Stimulated activated CD4-positive, alpha-beta T cell treated with anti-CD3 and anti-CD28 coated beads, Interleukin-1b, Interleukin-23, amount 100 ng/mL, for 4 hours (primary cell): ENCODE measurements around the gene HSD11B2.

Experiments used
- DNase-seq, 2 donors: peaks; one replicate each; pipeline ENCODE4 v3.0.0-alpha.2; 2020; ENCODE audit warnings: low read depth in 2 of 2

The HSD11B2 gene

GRCh38 chr16:67451061-67451703, 20.3 kb downstream of the HSD11B2 start:
- no peak for DNase-seq

- DNase-seq, result no peak
Measured at GRCh38 chr16:67451704-67452435, 20.9 kb downstream of the HSD11B2 start.

GRCh38 chr16:67454104-67454503, 23.2 kb downstream of the HSD11B2 start:
- DNase-seq, result no peak

GRCh38 chr16:67454852-67455251, 23.9 kb downstream of the HSD11B2 start:
- no peak for DNase-seq

- no peak for DNase-seq
Measured at GRCh38 chr16:67456391-67457081, 25.6 kb downstream of the HSD11B2 start.

- DNase-seq, result no peak
Measured at GRCh38 chr16:67457611-67458010, 26.7 kb downstream of the HSD11B2 start.

GRCh38 chr16:67458121-67458641, 27.3 kb downstream of the HSD11B2 start:
- no peak for DNase-seq

GRCh38 chr16:67459066-67459860, 28.3 kb downstream of the HSD11B2 start:
- DNase-seq, result no peak

GRCh38 chr16:67459861-67460150, 28.9 kb downstream of the HSD11B2 start:
- DNase-seq, result no peak

- DNase-seq, result no peak
Measured at GRCh38 chr16:67460168-67460567, 29.2 kb downstream of the HSD11B2 start.

GRCh38 chr16:67460961-67461360, 30.0 kb downstream of the HSD11B2 start:
- DNase-seq, result no peak

- DNase-seq, result no peak
Measured at GRCh38 chr16:67461600-67462278, 30.8 kb downstream of the HSD11B2 start.

- no peak for DNase-seq
Measured at GRCh38 chr16:67462279-67462655, 31.3 kb downstream of the HSD11B2 start.

- DNase-seq, result no peak
Measured at GRCh38 chr16:67463059-67463458, 32.1 kb downstream of the HSD11B2 start.

GRCh38 chr16:67463691-67464090, 32.8 kb downstream of the HSD11B2 start:
- no peak for DNase-seq

GRCh38 chr16:67464565-67464964, 33.6 kb downstream of the HSD11B2 start:
- no peak for DNase-seq

- no peak for DNase-seq
Measured at GRCh38 chr16:67466581-67466980, 35.7 kb downstream of the HSD11B2 start.

- DNase-seq, result no peak
Measured at GRCh38 chr16:67468731-67469130, 37.8 kb downstream of the HSD11B2 start.

- DNase-seq, result no peak
Measured at GRCh38 chr16:67470359-67470758, 39.4 kb downstream of the HSD11B2 start.

GRCh38 chr16:67471758-67472384, 41.0 kb downstream of the HSD11B2 start:
- DNase-seq, result no peak
